IPS-15b (cell line): ENCODE data around the gene FBXO42.

Experiments used
- H3K27me3 ChIP-seq: one replicate; pipeline ENCODE4 v1.6.1; 2013; ENCODE audit warnings: low read length; ENCODE audit not compliant: control insufficient read depth, insufficient read depth
- H3K36me3 ChIP-seq: one replicate; pipeline ENCODE4 v1.6.1; 2013; ENCODE audit warnings: low read length; ENCODE audit not compliant: control insufficient read depth, insufficient read depth
- H3K4me1 ChIP-seq: one replicate; pipeline ENCODE4 v1.6.1; 2013; ENCODE audit warnings: mild to moderate bottlenecking, low read length; ENCODE audit not compliant: control insufficient read depth, insufficient read depth
- H3K4me3 ChIP-seq: one replicate; pipeline ENCODE4 v1.5.1; 2013; ENCODE audit warnings: low read depth, low read length
- H3K9ac ChIP-seq: one replicate; pipeline ENCODE4 v1.6.1; 2013; ENCODE audit warnings: low read depth, mild to moderate bottlenecking, low read length
- H3K9me3 ChIP-seq: one replicate; pipeline ENCODE4 v1.6.1; 2013; ENCODE audit warnings: mild to moderate bottlenecking, low read length; ENCODE audit not compliant: control insufficient read depth, insufficient read depth

Gene FBXO42

GRCh38 chr1:16208270-16208987 lies 143.9 kb downstream of the FBXO42 start:
- peak overlapping the region; percentile 76 for H3K4me3 ChIP-seq
- H3K9ac ChIP-seq: no peak overlapping the region
- H3K9me3 ChIP-seq: no peaks in the 10 kb centered on the region
- H3K27me3 ChIP-seq: peaks cover 2% of the 10 kb centered on the region
- H3K36me3 ChIP-seq: no peaks in the 10 kb centered on the region
- peaks cover 15% of the 10 kb centered on the region for H3K4me1 ChIP-seq

- Histone ChIP-seq H3K9me3 (no peaks in the 10 kb centered on the region), H3K4me1 (peaks cover 7% of the 10 kb centered on the region), H3K9ac (peak overlapping the region; percentile 47), H3K4me3 (peak overlapping the region; percentile 76), H3K27me3 (peaks cover 2% of the 10 kb centered on the region), H3K36me3 (no peaks in the 10 kb centered on the region)
Measured at GRCh38 chr1:16207318-16208269, 144.7 kb downstream of the FBXO42 start.

- no peaks in the 10 kb centered on the region for H3K9me3 ChIP-seq
- peaks cover 4% of the 10 kb centered on the region for H3K36me3 ChIP-seq
- H3K9ac ChIP-seq: no peak overlapping the region
- H3K27me3 ChIP-seq: peaks cover 2% of the 10 kb centered on the region
- peak overlapping the region; percentile 76 for H3K4me3 ChIP-seq
- peaks cover 4% of the 10 kb centered on the region for H3K4me1 ChIP-seq
Measured at GRCh38 chr1:16206547-16207317, 145.5 kb downstream of the FBXO42 start.

- Histone ChIP-seq H3K27me3 (no peaks in the 10 kb centered on the region), H3K4me3 (peak overlapping the region; percentile 65), H3K36me3 (peaks cover 4% of the 10 kb centered on the region), H3K9me3 (no peaks in the 10 kb centered on the region), H3K4me1 (no peaks in the 10 kb centered on the region), H3K9ac (no peak overlapping the region)
Measured at GRCh38 chr1:16205891-16206546, 146.3 kb downstream of the FBXO42 start.

GRCh38 chr1:16205334-16205671 lies 147.0 kb downstream of the FBXO42 start:
- H3K9ac ChIP-seq: peak overlapping the region; percentile 37
- H3K9me3 ChIP-seq: no peaks in the 10 kb centered on the region
- no peaks in the 10 kb centered on the region for H3K4me1 ChIP-seq
- H3K36me3 ChIP-seq: peaks cover 4% of the 10 kb centered on the region
- H3K4me3 ChIP-seq: no peak overlapping the region
- H3K27me3 ChIP-seq: no peaks in the 10 kb centered on the region

- H3K27me3 ChIP-seq: no peaks in the 10 kb centered on the region
- no peak overlapping the region for H3K9ac ChIP-seq
- peaks cover 4% of the 10 kb centered on the region for H3K36me3 ChIP-seq
- no peaks in the 10 kb centered on the region for H3K9me3 ChIP-seq
- no peak overlapping the region for H3K4me3 ChIP-seq
- H3K4me1 ChIP-seq: no peaks in the 10 kb centered on the region
Measured at GRCh38 chr1:16204634-16205333, 147.5 kb downstream of the FBXO42 start.

GRCh38 chr1:16204216-16204615 lies 148.1 kb downstream of the FBXO42 start:
- Histone ChIP-seq H3K4me3 (no peak overlapping the region), H3K9me3 (no peaks in the 10 kb centered on the region), H3K36me3 (peaks cover 4% of the 10 kb centered on the region), H3K4me1 (no peaks in the 10 kb centered on the region), H3K27me3 (no peaks in the 10 kb centered on the region), H3K9ac (no peak overlapping the region)

GRCh38 chr1:16203550-16203949 lies 148.7 kb downstream of the FBXO42 start:
- Histone ChIP-seq H3K9me3 (no peaks in the 10 kb centered on the region), H3K9ac (no peak overlapping the region), H3K4me1 (no peaks in the 10 kb centered on the region), H3K36me3 (peaks cover 11% of the 10 kb centered on the region), H3K4me3 (no peak overlapping the region), H3K27me3 (no peaks in the 10 kb centered on the region)

GRCh38 chr1:16202281-16203210 lies 149.7 kb downstream of the FBXO42 start:
- H3K9ac ChIP-seq: no peak overlapping the region
- H3K9me3 ChIP-seq: no peaks in the 10 kb centered on the region
- no peak overlapping the region for H3K4me3 ChIP-seq
- peaks cover 14% of the 10 kb centered on the region for H3K36me3 ChIP-seq
- no peaks in the 10 kb centered on the region for H3K4me1 ChIP-seq
- H3K27me3 ChIP-seq: no peaks in the 10 kb centered on the region

- H3K36me3 ChIP-seq: peaks cover 14% of the 10 kb centered on the region
- H3K27me3 ChIP-seq: no peaks in the 10 kb centered on the region
- H3K9ac ChIP-seq: no peak overlapping the region
- no peaks in the 10 kb centered on the region for H3K4me1 ChIP-seq
- H3K4me3 ChIP-seq: no peak overlapping the region
- no peaks in the 10 kb centered on the region for H3K9me3 ChIP-seq
Measured at GRCh38 chr1:16199700-16200099, 152.6 kb downstream of the FBXO42 start.
